Mesendoderm (in vitro differentiated cells): Measurements from ENCODE around the gene MECP2.

Experiments used
- DNase-seq: peaks from one replicate; pipeline ENCODE4 v3.0.0; 2013
- H2AK5ac ChIP-seq: 2 replicates; pipeline ENCODE4 v1.6.1; 2013; ENCODE audit warnings: low read length, inconsistent platforms
- H2BK120ac ChIP-seq: 2 replicates; pipeline ENCODE4 v1.6.1; 2013; ENCODE audit warnings: low read depth, mild to moderate bottlenecking, low read length, moderate library complexity, mixed read lengths
- H2BK15ac ChIP-seq: replicated peaks from 2 replicates; pipeline ENCODE4 v1.6.1; 2013; ENCODE audit warnings: low read depth, mild to moderate bottlenecking, moderate library complexity
- H2BK5ac ChIP-seq: 2 replicates; pipeline ENCODE4 v1.6.1; 2013; ENCODE audit warnings: low read length, inconsistent platforms
- H3K18ac ChIP-seq: 2 replicates; pipeline ENCODE4 v1.6.1; 2013; ENCODE audit warnings: mild to moderate bottlenecking, low read length, mixed read lengths
- H3K23ac ChIP-seq: one replicate; pipeline ENCODE4 v1.6.1; 2013; ENCODE audit warnings: low read length
- H3K27ac ChIP-seq: 2 replicates; pipeline ENCODE4 v1.5.1; 2013; ENCODE audit warnings: low read depth, mild to moderate bottlenecking, inconsistent platforms, low read length, moderate library complexity
- H3K27me3 ChIP-seq: 2 replicates; pipeline ENCODE4 v1.6.1; 2013; ENCODE audit warnings: low read length, control low read depth, mild to moderate bottlenecking, inconsistent platforms; ENCODE audit not compliant: insufficient read depth, poor library complexity
- H3K36me3 ChIP-seq: 2 replicates; pipeline ENCODE4 v1.6.1; 2013; ENCODE audit warnings: low read length, inconsistent platforms; ENCODE audit not compliant: control insufficient read depth, insufficient read depth
- H3K4ac ChIP-seq: one replicate; pipeline ENCODE4 v1.6.1; 2013; ENCODE audit warnings: low read depth, mild to moderate bottlenecking, low read length, moderate library complexity
- H3K4me1 ChIP-seq: 2 replicates; pipeline ENCODE4 v1.6.1; 2013; ENCODE audit warnings: low read depth, low read length, inconsistent platforms; ENCODE audit not compliant: control insufficient read depth
- H3K4me2 ChIP-seq: 2 replicates; pipeline ENCODE4 v1.6.1; 2013; ENCODE audit warnings: low read length
- H3K4me3 ChIP-seq: 2 replicates; pipeline ENCODE4 v1.5.1; 2013; ENCODE audit warnings: mild to moderate bottlenecking, low read length
- H3K56ac ChIP-seq: one replicate; pipeline ENCODE4 v1.6.1; 2013; ENCODE audit warnings: low read length
- H3K79me1 ChIP-seq: 2 replicates; pipeline ENCODE4 v1.6.1; 2013; ENCODE audit warnings: low read length, inconsistent platforms
- H3K79me2 ChIP-seq: 2 replicates; pipeline ENCODE4 v1.6.1; 2013; ENCODE audit warnings: mild to moderate bottlenecking, low read length; ENCODE audit not compliant: control insufficient read depth, insufficient read depth
- H3K9ac ChIP-seq: 2 replicates; pipeline ENCODE4 v1.6.1; 2013; ENCODE audit warnings: low read length, inconsistent platforms
- H4K5ac ChIP-seq: one replicate; pipeline ENCODE4 v1.6.1; 2013; ENCODE audit warnings: low read length
- H4K8ac ChIP-seq: one replicate; pipeline ENCODE4 v1.6.1; 2013; ENCODE audit warnings: low read depth, mild to moderate bottlenecking, control low read depth, low read length, moderate library complexity
- WGBS: extraction: QIAGEN DNeasy Blood & Tissue Kit; methylation state at CpG from one replicate; pipeline ENCODE4 v1.1.7; 2013; ENCODE audit warnings: low lambda C conversion rate, missing lambda C conversion rate; ENCODE audit not compliant: insufficient coverage; ENCODE audit errors: extremely low coverage; 5-methylcytosine and 5-hydroxymethylcytosine counted together

MECP2 gene

GRCh38 chrX:154082396-154083125, 15.0 kb downstream of the MECP2 start:
- Histone ChIP-seq H3K18ac (no peak overlapping the region), H3K9ac (no peak overlapping the region), H2BK120ac (no peak overlapping the region), H4K5ac (no peak overlapping the region), H3K23ac (no peak overlapping the region), H2BK5ac (no peak overlapping the region), H3K56ac (no peak overlapping the region), H3K4me3 (no peak overlapping the region), H3K4ac (no peak overlapping the region), H2AK5ac (no peak overlapping the region), H3K27ac (no peak overlapping the region), H3K27me3 (no peaks in the 10 kb centered on the region), H3K79me1 (peaks cover 1% of the 10 kb centered on the region), H3K4me1 (no peaks in the 10 kb centered on the region), H2BK15ac (no peak overlapping the region), H3K79me2 (peaks cover 20% of the 10 kb centered on the region), H3K36me3 (no peaks in the 10 kb centered on the region), H3K4me2 (no peak overlapping the region), H4K8ac (no peak overlapping the region)
- no CpG with 5 or more reads among the region's 11 CpGs for WGBS
- DNase-seq, result no peak

DNA sequence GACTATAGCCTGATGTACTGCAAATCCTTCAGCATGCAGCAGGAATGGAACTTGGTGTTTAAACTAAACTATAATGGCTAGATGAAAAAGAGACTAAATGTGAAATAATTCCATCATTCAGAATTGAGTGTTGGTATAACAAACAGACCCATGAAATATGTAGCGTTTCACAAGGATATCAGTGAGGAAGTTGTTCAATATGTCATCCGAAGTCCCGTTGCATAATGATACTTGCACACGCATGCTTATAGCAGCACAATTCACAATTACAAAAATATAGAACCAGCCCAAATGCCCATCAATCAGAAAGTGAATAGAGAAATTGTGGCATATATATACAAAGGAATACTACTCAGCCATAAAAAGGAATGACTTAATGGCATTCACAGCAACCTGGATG, 20.4 kb downstream of the MECP2 start:
- Histone ChIP-seq H3K36me3 (no peaks in the 10 kb centered on the region), H3K4me2 (no peak overlapping the region), H3K27ac (no peak overlapping the region), H2BK120ac (no peak overlapping the region), H3K4me3 (no peak overlapping the region), H3K18ac (no peak overlapping the region), H3K23ac (no peak overlapping the region), H3K9ac (no peak overlapping the region), H4K5ac (no peak overlapping the region), H4K8ac (no peak overlapping the region), H3K4me1 (peaks cover 2% of the 10 kb centered on the region), H3K79me2 (peaks cover 12% of the 10 kb centered on the region), H2BK15ac (no peak overlapping the region), H3K27me3 (no peaks in the 10 kb centered on the region), H3K56ac (no peak overlapping the region), H2BK5ac (no peak overlapping the region), H3K4ac (no peak overlapping the region), H3K79me1 (peaks cover 3% of the 10 kb centered on the region), H2AK5ac (no peak overlapping the region)
- WGBS, result no CpG with 5 or more reads among the region's 4 CpGs
- no peak for DNase-seq

- Histone ChIP-seq H3K23ac (no peak overlapping the region), H4K8ac (no peak overlapping the region), H3K4me3 (no peak overlapping the region), H2AK5ac (no peak overlapping the region), H2BK5ac (no peak overlapping the region), H2BK15ac (no peak overlapping the region), H3K56ac (peak overlapping the region; percentile 25), H3K36me3 (no peaks in the 10 kb centered on the region), H4K5ac (no peak overlapping the region), H2BK120ac (no peak overlapping the region), H3K9ac (no peak overlapping the region), H3K4ac (no peak overlapping the region), H3K18ac (no peak overlapping the region), H3K27ac (no peak overlapping the region), H3K79me2 (peaks cover 9% of the 10 kb centered on the region), H3K4me1 (peaks cover 2% of the 10 kb centered on the region), H3K79me1 (peaks cover 3% of the 10 kb centered on the region), H3K27me3 (no peaks in the 10 kb centered on the region), H3K4me2 (no peak overlapping the region)
- DNase-seq, result peak; percentile 80
- WGBS, result no CpG with 5 or more reads among the region's 3 CpGs
Measured at GRCh38 chrX:154074199-154074598, 23.3 kb downstream of the MECP2 start.

DNA sequence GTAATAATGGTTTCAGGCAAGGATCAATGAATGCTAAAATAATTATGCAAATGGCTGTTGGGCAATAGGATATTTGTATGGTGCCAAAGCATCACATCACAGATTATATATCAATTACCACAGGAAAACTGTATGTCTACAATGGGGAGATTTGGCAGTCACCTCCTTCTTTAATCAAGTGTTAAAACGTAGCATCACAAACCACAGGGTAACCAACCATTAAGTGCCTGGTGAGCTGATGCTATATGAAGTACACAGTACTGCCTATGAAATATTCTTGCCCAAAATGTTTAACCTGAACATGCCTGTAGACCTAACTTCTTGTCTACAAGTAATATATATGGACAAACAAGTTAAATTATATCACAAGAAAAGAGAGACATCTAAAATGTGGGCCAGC, 25.3 kb downstream of the MECP2 start:
- no CpG with 5 or more reads among the region's 1 CpG for WGBS
- H3K79me1 ChIP-seq, result peaks cover 3% of the 10 kb centered on the region

GRCh38 chrX:154068560-154068959, 29.0 kb downstream of the MECP2 start:
- no peak overlapping the region for H3K23ac ChIP-seq
- H3K56ac ChIP-seq, result no peak overlapping the region
- no peak overlapping the region for H2BK120ac ChIP-seq
- no peak overlapping the region for H2AK5ac ChIP-seq
- H3K18ac ChIP-seq, result no peak overlapping the region
- H3K79me2 ChIP-seq, result peaks cover 7% of the 10 kb centered on the region
- no peak overlapping the region for H4K5ac ChIP-seq
- no peak overlapping the region for H3K4me3 ChIP-seq
- no peak overlapping the region for H2BK5ac ChIP-seq
- no peak overlapping the region for H3K4ac ChIP-seq
- WGBS, result no CpG with 5 or more reads among the region's 3 CpGs
- no peak overlapping the region for H3K9ac ChIP-seq
- H3K27ac ChIP-seq, result no peak overlapping the region
- no peaks in the 10 kb centered on the region for H3K36me3 ChIP-seq
- no peak for DNase-seq
- H4K8ac ChIP-seq, result no peak overlapping the region
- no peaks in the 10 kb centered on the region for H3K79me1 ChIP-seq
- no peaks in the 10 kb centered on the region for H3K27me3 ChIP-seq
- H3K4me1 ChIP-seq, result no peaks in the 10 kb centered on the region
- H3K4me2 ChIP-seq, result no peak overlapping the region
- no peak overlapping the region for H2BK15ac ChIP-seq

More for the DNA sequence above, 25.3 kb downstream of the MECP2 start:
- Histone ChIP-seq H2BK120ac (no peak overlapping the region), H3K4me1 (peaks cover 2% of the 10 kb centered on the region), H3K9ac (no peak overlapping the region), H2BK15ac (no peak overlapping the region), H4K8ac (no peak overlapping the region), H4K5ac (no peak overlapping the region), H3K4ac (no peak overlapping the region), H3K18ac (no peak overlapping the region), H3K27ac (no peak overlapping the region), H3K4me3 (no peak overlapping the region), H3K27me3 (no peaks in the 10 kb centered on the region), H3K36me3 (no peaks in the 10 kb centered on the region), H3K79me2 (peaks cover 10% of the 10 kb centered on the region), H2BK5ac (no peak overlapping the region), H3K56ac (no peak overlapping the region), H3K23ac (no peak overlapping the region), H2AK5ac (no peak overlapping the region), H3K4me2 (no peak overlapping the region)
- DNase-seq, result no peak
